ENCODE data around the gene EIF4G1.

The EIF4G1 gene

DNA sequence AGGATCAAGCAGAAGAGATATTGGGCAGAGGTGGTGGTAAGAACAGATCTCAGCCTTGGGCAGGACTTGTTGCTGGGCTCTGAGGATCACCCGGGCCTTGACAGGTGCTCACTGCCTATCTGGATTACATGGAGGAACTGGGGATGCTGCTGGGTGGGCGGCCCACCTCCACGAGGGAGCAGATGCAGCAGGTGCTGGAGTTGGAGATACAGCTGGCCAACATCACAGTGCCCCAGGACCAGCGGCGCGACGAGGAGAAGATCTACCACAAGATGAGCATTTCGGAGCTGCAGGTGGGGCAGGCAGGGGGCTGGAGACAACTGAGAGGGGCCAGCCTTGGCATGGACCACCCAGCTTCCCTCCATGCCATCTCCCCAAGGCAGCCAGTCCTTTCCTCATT is 30.7 kb upstream of the EIF4G1 start:
- DNase-seq (ENCODE audit: low spot score): no peak
- TF ChIP-seq, protein P1, sequence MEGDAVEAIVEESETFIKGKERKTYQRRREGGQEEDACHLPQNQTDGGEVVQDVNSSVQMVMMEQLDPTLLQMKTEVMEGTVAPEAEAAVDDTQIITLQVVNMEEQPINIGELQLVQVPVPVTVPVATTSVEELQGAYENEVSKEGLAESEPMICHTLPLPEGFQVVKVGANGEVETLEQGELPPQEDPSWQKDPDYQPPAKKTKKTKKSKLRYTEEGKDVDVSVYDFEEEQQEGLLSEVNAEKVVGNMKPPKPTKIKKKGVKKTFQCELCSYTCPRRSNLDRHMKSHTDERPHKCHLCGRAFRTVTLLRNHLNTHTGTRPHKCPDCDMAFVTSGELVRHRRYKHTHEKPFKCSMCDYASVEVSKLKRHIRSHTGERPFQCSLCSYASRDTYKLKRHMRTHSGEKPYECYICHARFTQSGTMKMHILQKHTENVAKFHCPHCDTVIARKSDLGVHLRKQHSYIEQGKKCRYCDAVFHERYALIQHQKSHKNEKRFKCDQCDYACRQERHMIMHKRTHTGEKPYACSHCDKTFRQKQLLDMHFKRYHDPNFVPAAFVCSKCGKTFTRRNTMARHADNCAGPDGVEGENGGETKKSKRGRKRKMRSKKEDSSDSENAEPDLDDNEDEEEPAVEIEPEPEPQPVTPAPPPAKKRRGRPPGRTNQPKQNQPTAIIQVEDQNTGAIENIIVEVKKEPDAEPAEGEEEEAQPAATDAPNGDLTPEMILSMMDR (IDR thresholded peaks at IDR 0.05; ENCODE audit: extremely low read depth, missing control alignments): no peak

DNA sequence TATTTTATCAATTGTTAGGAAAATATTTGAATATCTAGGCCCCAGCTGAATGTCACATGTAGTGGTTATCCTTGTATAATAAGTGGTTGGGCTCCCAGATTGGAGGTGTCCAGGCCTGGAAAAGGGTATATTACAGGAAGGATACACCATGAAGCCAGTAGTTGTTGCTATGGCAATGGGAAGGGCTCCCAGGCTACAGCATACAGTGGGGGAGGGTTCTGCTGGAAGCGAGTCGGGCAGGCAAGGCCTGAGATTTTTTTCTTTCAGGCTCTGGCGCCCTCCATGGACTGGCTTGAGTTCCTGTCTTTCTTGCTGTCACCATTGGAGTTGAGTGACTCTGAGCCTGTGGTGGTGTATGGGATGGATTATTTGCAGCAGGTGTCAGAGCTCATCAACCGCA is 29.7 kb upstream of the EIF4G1 start:
- peak; percentile 48 for DNase-seq (ENCODE audit: low spot score)
- TF ChIP-seq, protein P1 (IDR thresholded peaks at IDR 0.05; ENCODE audit: extremely low read depth, missing control alignments): no peak

DNA sequence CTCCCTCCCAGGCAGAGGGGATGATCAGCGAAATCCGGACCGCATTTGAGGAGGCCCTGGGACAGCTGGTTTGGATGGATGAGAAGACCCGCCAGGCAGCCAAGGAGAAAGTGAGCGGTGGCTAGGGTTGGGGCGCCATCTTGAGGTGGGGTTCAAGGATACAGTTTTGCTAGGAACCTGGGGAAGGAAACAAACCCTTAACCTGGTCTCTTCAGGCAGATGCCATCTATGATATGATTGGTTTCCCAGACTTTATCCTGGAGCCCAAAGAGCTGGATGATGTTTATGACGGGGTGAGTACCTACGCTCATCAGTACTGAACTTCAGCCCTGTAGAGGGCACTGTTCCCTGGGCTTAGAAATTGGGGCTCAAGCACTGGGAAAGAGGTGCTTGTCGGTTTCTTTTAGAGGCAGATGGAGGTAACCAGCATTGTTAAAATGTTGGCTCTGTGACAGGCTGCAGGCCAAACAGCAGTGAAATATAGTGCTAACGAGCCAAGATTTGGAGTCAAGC is 24.9 kb upstream of the EIF4G1 start:
- TF ChIP-seq, protein P1 (IDR thresholded peaks at IDR 0.05; ENCODE audit: extremely low read depth, missing control alignments): peak; percentile 44
- DNase-seq (ENCODE audit: low spot score): peak; percentile 77

DNA sequence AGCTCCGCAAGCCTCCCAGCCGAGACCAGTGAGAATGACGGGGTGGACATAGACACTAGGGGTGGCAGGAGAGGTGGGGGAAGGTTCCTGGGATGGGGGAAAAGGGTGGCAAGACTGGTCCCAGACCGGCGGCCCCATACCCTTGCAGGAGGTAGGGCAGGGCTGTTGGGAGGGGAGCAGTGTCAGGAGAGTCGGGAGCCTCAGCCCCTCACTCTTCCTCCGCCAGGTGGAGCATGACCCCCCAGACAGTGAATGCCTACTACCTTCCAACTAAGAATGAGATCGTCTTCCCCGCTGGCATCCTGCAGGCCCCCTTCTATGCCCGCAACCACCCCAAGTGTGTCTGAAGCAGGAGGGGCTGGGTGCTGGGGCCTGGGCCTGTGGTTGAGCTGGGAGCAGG is 24.1 kb upstream of the EIF4G1 start:
- TF ChIP-seq, protein P1 (IDR thresholded peaks at IDR 0.05; ENCODE audit: extremely low read depth, missing control alignments): no peak
- DNase-seq (ENCODE audit: low spot score): no peak

DNA sequence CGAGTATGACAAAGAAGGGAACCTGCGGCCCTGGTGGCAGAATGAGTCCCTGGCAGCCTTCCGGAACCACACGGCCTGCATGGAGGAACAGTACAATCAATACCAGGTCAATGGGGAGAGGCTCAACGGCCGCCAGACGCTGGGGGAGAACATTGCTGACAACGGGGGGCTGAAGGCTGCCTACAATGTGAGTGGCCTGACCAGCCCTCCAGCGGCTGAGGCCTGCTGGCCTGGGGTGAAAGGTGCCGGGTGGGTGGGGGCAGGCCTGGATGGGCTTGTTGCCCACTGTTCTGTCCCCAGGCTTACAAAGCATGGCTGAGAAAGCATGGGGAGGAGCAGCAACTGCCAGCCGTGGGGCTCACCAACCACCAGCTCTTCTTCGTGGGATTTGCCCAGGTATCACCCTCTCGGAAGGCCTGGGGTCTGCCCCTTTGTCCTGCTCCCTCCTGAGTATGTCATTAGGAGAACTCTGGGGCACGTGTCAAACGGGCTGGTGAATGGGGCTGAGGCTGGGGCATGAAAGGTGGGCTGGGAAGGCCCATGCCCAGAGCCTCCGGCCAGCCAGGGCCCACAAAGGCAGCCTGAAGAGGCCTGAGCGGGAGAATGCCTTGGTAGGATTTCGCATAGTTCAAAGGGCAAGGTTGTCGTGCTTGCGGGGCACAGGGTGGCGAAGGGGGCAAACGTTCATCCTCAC is 23.2 kb upstream of the EIF4G1 start:
- no peak for DNase-seq (ENCODE audit: low spot score)
- TF ChIP-seq, protein P1 (IDR thresholded peaks at IDR 0.05; ENCODE audit: extremely low read depth, missing control alignments): no peak

DNA sequence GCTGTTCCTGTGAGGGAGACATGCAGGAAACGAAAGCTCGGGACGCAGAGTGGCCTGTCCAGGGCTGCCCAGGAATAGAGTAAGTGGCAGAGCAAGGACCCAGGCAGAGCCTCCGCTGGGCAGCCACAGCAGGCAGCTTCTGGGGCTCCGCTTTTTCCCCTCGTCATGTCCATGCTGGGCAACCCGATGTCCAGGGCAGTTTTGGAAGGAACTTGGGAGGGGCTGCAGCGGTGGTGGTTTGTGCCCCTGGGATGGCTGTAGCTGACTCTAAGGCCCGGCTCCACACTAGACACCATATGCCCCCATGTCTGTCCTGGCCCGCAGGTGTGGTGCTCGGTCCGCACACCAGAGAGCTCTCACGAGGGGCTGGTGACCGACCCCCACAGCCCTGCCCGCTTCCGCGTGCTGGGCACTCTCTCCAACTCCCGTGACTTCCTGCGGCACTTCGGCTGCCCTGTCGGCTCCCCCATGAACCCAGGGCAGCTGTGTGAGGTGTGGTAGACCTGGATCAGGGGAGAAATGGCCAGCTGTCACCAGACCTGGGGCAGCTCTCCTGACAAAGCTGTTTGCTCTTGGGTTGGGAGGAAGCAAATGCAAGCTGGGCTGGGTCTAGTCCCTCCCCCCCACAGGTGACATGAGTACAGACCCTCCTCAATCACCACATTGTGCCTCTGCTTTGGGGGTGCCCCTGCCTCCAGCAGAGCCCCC is 22.5 kb upstream of the EIF4G1 start:
- no peak for DNase-seq (ENCODE audit: low spot score)
- TF ChIP-seq, protein P1 (IDR thresholded peaks at IDR 0.05; ENCODE audit: extremely low read depth, missing control alignments): no peak

DNA sequence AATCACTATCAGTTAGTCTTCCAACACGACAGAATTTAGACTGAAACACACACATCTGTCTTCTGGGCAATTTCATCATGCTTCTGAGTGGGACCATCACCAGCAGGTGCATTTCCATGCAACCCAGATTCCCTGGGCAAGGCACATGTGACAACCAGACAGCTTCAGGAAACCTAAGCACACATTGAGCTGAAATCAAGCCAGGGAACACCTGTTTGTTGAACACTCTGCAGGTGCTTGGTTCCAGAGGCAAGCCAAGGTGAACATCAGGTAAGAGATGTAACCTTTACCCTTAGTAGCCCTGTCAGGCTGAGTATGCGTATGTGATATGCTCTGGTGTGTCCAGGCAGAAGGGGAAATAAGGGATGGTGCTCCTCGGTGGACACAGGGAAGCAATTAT is 18.6 kb upstream of the EIF4G1 start:
- no peak for DNase-seq (ENCODE audit: low spot score)
- TF ChIP-seq, protein P1 (IDR thresholded peaks at IDR 0.05; ENCODE audit: extremely low read depth, missing control alignments): no peak

Data from GM20000 (cell line).